A673 (cell line): ENCODE measurements around the gene UGT2B7. TPM values are rescaled to one million over a fixed set of nuclear protein-coding genes. Genes with fewer than 3 reads are reported as not detected.

Experiments
- BruUV-seq: library from RNA; stranded (reverse); fragments of 400-500 nt; replicated peaks from 2 replicates; lab custom pipeline; 2021; lab: Mats Ljungman, UMichigan
- CTCF ChIA-PET: fragments of 300-600 bp; sonication (Branson Sonifier 250); formaldehyde crosslinking; loops from one replicate; lab custom pipeline; 2022; ENCODE audit warnings: antibody characterized with exemption; lab: Charles Lee
- POLR2A ChIA-PET: fragments of 300-600 bp; sonication (Branson Sonifier 250); formaldehyde crosslinking; loops from one replicate; lab custom pipeline; 2022; ENCODE audit warnings: antibody characterized with exemption; ENCODE audit not compliant: low non-redundant PET; lab: Charles Lee
- DNase-seq: peaks from one replicate; pipeline ENCODE4 v3.0.0-alpha.2; 2015; ENCODE audit warnings: low spot score
- H3K27ac ChIP-seq: fragments of 200-600 bp; sonication (generic); 2 replicates; pipeline ENCODE4 v1.5.1; 2016; ENCODE audit warnings: mixed run types, low read depth, mild to moderate bottlenecking, mixed read lengths, antibody characterized with exemption, low read length; ENCODE audit not compliant: poor library complexity, severe bottlenecking
- H3K27me3 ChIP-seq: fragments of 200-600 bp; sonication (generic); replicated peaks from 2 replicates; pipeline ENCODE4 v1.6.1; 2017; ENCODE audit warnings: mixed run types, low read depth, mild to moderate bottlenecking, mixed read lengths, antibody characterized with exemption, low read length; ENCODE audit not compliant: insufficient read depth, poor library complexity
- H3K36me3 ChIP-seq: fragments of 200-600 bp; sonication (generic); 2 replicates; pipeline ENCODE4 v1.6.1; 2016; ENCODE audit warnings: mixed run types, mild to moderate bottlenecking, mixed read lengths, antibody characterized with exemption, low read length; ENCODE audit not compliant: insufficient read depth, poor library complexity, severe bottlenecking
- H3K4me1 ChIP-seq: fragments of 200-600 bp; sonication (generic); 2 replicates; pipeline ENCODE4 v1.6.1; 2017; ENCODE audit warnings: mixed run types, mild to moderate bottlenecking, mixed read lengths, antibody characterized with exemption, low read length; ENCODE audit not compliant: insufficient read depth, poor library complexity, severe bottlenecking
- H3K4me3 ChIP-seq: fragments of 200-600 bp; sonication (generic); 2 replicates; pipeline ENCODE4 v1.5.1; 2016; ENCODE audit warnings: low read depth, mixed run types, mild to moderate bottlenecking, mixed read lengths, low read length; ENCODE audit not compliant: poor library complexity, severe bottlenecking
- H3K9me3 ChIP-seq: fragments of 200-600 bp; sonication (generic); 2 replicates; pipeline ENCODE4 v1.6.1; 2016; ENCODE audit warnings: mixed run types, low read depth, mild to moderate bottlenecking, mixed read lengths, antibody characterized with exemption, low read length; ENCODE audit not compliant: poor library complexity, severe bottlenecking
- CTCF ChIP-seq: fragments of 300-800, 200-600 bp; sonication (generic); conservative IDR thresholded peaks from 2 replicates; pipeline ENCODE4 v1.5.1; 2017; ENCODE audit warnings: low read depth, mild to moderate bottlenecking, antibody characterized with exemption, low read length, moderate library complexity, mixed read lengths
- EZH2 ChIP-seq: fragments of 200-600 bp; sonication (generic); IDR thresholded peaks from 2 replicates; pipeline ENCODE4 v1.6.1; 2017; ENCODE audit warnings: borderline replicate concordance, low read depth, mild to moderate bottlenecking, mixed read lengths, antibody characterized with exemption, low read length; ENCODE audit not compliant: poor library complexity, severe bottlenecking
- intact Hi-C: fragments of 100-400 bp; cut with micrococcal nuclease; formaldehyde crosslinking; loops from one replicate; pipeline ENCODE4 v1.10.0; 2022; ENCODE audit not compliant: unreplicated experiment
- total RNA-seq: library from RNA; stranded (reverse); gene quantifications from 2 replicates; pipeline ENCODE4 v1.2.3, GENCODE V29; 2021

The UGT2B7 gene
- total RNA-seq, 1 experiment from 2014 or later, result not detected

GRCh38 chr4:69092190-69092589 is 4.1 kb upstream of the UGT2B7 start:
- H3K4me3 ChIP-seq, result no peak overlapping the region
- peak; percentile 47 for DNase-seq
- no peaks in the 10 kb centered on the region for H3K4me1 ChIP-seq
- ChIA-PET POLR2A (no interaction called here), CTCF (no interaction called here)
- no peak for TF ChIP-seq EZH2
- no peak for TF ChIP-seq CTCF
- H3K27me3 ChIP-seq, result no peaks in the 10 kb centered on the region
- no peaks in the 10 kb centered on the region for H3K9me3 ChIP-seq
- intact Hi-C loops, result no loop called here
- no TSS peak for BruUV-seq
- no peaks in the 10 kb centered on the region for H3K36me3 ChIP-seq
- no peak overlapping the region for H3K27ac ChIP-seq

GRCh38 chr4:69092980-69093568 is 3.2 kb upstream of the UGT2B7 start:
- no peaks in the 10 kb centered on the region for H3K27me3 ChIP-seq
- H3K27ac ChIP-seq, result no peak overlapping the region
- H3K4me1 ChIP-seq, result no peaks in the 10 kb centered on the region
- no peak for DNase-seq
- ChIA-PET CTCF (no interaction called here), POLR2A (no interaction called here)
- intact Hi-C loops, result no loop called here
- H3K36me3 ChIP-seq, result no peaks in the 10 kb centered on the region
- no peak for TF ChIP-seq CTCF
- no peak for TF ChIP-seq EZH2
- no peaks in the 10 kb centered on the region for H3K9me3 ChIP-seq
- BruUV-seq, result no TSS peak
- H3K4me3 ChIP-seq, result no peak overlapping the region

DNA sequence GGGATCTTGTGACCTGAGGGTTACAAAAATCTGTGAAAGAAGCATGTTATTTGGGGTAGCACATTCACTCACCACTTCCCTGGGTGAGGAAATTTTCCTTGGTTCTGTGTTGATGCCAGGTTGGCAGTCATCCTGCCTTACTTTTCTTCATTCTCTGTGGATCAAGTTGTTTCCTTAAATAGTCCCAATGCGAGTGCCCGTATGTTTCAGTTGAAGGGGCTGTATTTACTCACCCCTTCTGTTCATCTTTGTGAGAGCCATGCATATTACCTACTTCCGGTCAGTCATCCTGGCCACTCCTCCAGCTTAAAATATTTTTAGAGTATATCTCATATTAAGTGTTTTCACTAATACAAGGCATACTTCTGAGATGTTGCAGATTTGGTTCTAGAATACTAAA is 2.6 kb upstream of the UGT2B7 start:
- CTCF ChIA-PET, result no interaction called here
- TF ChIP-seq CTCF (no peak), EZH2 (no peak)
- H3K27me3 ChIP-seq, result no peaks in the 10 kb centered on the region
- no peaks in the 10 kb centered on the region for H3K9me3 ChIP-seq
- no peak overlapping the region for H3K4me3 ChIP-seq
- DNase-seq, result no peak
- intact Hi-C loops, result no loop called here
- BruUV-seq, result no TSS peak
- POLR2A ChIA-PET, result no interaction called here
- H3K27ac ChIP-seq, result no peak overlapping the region
- H3K4me1 ChIP-seq, result no peaks in the 10 kb centered on the region
- no peaks in the 10 kb centered on the region for H3K36me3 ChIP-seq
